LNCaP clone FGC (cell line): ENCODE measurements around the gene GADD45GIP1.

Experiments
- DNase-seq: peaks from one replicate; pipeline ENCODE4 v3.0.0-alpha.2; 2011; ENCODE audit warnings: low read depth
- H3K4me3 ChIP-seq: 2 replicates; pipeline ENCODE4 v1.5.1; 2011; ENCODE audit warnings: mild to moderate bottlenecking, low read depth, low read length, control low read depth
- CTCF ChIP-seq: IDR thresholded peaks from 2 replicates; pipeline ENCODE4 v1.5.1; 2012; ENCODE audit warnings: mild to moderate bottlenecking; ENCODE audit not compliant: control insufficient read depth, insufficient read depth; ENCODE audit errors: extremely low read depth

Gene GADD45GIP1

GRCh38 chr19:12990431-12990830 is 33.4 kb upstream of the GADD45GIP1 start:
- no peak for TF ChIP-seq CTCF

GRCh38 chr19:12987781-12988180 is 30.8 kb upstream of the GADD45GIP1 start:
- DNase-seq, result no peak
- no peak for TF ChIP-seq CTCF
- H3K4me3 ChIP-seq, result no peak overlapping the region

More at GRCh38 chr19:12990431-12990830, 33.4 kb upstream of the GADD45GIP1 start:
- no peak for DNase-seq
- no peak overlapping the region for H3K4me3 ChIP-seq

GRCh38 chr19:12987190-12987589 is 30.2 kb upstream of the GADD45GIP1 start:
- no peak overlapping the region for H3K4me3 ChIP-seq
- no peak for TF ChIP-seq CTCF
- DNase-seq, result no peak

GRCh38 chr19:12986726-12987125 is 29.7 kb upstream of the GADD45GIP1 start:
- H3K4me3 ChIP-seq, result no peak overlapping the region

GRCh38 chr19:12985049-12985776 is 28.2 kb upstream of the GADD45GIP1 start:
- H3K4me3 ChIP-seq, result no peak overlapping the region
- TF ChIP-seq CTCF, result no peak
- no peak for DNase-seq

More at GRCh38 chr19:12986726-12987125, 29.7 kb upstream of the GADD45GIP1 start:
- no peak for TF ChIP-seq CTCF
- no peak for DNase-seq

GRCh38 chr19:12984683-12985048 is 27.6 kb upstream of the GADD45GIP1 start:
- DNase-seq, result no peak

More at GRCh38 chr19:12984683-12985048, 27.6 kb upstream of the GADD45GIP1 start:
- no peak for TF ChIP-seq CTCF
- no peak overlapping the region for H3K4me3 ChIP-seq
